Measurements from ENCODE around the gene COL27A1.

Gene COL27A1

DNA sequence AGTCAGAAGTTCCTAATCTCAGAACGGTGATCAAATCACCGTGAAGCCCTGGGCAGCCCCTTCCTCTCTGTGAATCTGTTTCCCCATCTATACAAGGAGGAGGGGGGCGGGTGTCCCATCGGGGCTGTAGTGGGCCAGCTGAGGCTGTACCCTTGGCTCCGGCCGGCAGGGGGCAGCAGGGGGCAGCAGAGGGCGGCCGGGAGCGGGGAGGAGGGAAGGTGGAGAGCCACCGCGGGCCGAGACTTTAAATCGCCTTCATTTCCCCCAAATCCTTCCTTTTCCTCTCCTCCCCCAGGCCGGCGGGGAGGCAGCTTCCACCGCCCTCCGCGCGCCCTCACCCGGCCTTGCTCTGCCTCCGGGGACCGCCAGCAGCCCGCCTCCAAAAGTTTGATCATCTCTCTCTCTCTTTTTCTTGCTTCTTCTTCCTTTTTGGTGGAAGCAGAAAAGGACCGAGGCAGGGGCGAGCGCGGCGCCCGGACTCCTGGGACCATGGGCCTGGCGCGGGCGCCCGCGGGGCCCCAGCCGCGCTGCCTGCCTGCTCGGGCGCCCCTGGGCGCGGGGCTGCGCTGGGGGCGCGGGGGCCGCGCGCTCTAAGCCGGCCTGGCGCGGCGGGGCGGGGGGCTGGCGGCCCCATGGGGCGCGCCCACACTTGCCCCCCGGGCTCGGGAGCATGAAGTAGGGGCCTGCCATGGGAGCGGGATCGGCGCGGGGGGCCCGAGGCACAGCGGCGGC, at the start of gene COL27A1:
Gene COL27A1 (plus strand): TSS at position 275 of the 732 bp plus-strand sequence. CDS start 414 bp downstream, at position 689.
- peak; percentile 54 to 85 (median 73) for DNase-seq (ENCODE audit: low read depth in 3 of 3)

DNA sequence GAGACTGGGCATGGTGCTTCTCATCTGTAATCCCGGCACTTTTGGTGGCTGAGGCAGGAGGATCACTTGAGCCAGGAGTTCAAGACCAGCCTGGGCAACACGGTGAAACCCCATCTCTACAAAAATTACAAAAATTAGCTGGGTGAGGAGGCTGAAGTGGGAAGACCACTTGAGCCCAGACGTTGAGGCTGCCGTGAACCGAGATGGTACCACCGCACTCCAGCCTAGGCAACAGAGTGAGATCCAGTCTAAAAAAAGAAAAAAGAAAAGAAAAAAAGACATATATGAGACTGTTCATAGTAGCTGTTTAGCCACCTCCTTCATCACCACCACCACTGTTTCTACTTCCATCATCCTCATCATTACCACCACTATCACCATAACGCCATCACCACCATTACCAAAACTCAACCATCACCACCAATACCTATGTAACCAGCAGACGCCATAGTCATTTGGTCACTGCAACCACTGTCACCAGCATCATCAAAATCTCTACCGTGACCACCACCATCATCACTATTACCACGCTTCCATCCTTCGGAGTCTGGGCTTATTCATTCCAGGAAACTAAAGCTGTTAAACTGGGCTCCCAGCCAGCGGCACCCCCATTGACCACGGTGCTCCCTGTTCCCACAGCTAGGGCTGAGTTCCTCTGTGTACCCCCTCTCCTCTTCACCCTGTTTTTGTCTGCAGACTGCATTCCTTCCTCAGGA, 47.9 kb upstream of the COL27A1 start:
- DNase-seq (ENCODE audit: low read depth in 3 of 3) = no peak

GRCh38 chr9:114108016-114108833, 47.1 kb upstream of the COL27A1 start:
- DNase-seq (ENCODE audit: low read depth in 3 of 3) = peak; percentile 28 to 61 (median 31)

DNA sequence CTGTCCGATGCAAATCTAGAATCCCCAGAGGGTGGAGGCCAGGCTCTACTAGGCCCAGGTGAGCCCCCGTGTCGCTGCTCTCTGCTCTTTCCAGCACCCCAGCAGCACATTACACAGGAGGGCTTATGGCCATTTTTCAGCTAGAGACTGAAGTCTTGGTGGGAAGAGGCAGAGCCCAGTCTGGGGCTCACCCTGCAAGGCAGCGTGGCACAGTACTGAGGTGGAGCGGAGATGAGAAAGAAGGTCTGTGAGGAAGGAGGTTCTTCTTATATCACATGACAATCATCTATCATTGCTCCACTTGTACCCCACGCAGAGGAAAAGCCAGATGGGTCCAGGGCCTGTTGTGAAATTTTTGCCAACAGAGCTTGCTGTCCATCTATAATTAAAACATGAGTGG, 46.2 kb upstream of the COL27A1 start:
- no peak for DNase-seq (ENCODE audit: low read depth in 3 of 3)

DNA sequence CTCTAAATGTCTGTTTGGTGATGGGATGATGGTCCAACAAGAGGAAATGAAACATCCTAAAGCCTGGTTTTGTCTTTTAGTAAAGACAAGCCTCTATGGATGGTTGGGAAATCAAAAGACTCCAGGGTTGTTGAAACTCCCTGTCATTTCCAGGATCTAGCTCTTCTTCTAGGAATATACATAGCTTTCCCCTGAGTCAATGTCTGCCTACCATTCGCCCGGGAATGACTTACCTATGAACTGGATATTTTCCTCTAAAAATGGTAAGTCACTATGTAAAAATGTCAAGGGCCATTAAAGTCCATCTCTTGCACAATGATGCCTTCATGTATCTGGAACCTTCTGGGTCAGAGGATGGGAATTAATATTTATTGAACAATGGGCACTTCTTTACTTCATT, 45.2 kb upstream of the COL27A1 start:
- DNase-seq (ENCODE audit: low read depth in 3 of 3) = no peak

DNA sequence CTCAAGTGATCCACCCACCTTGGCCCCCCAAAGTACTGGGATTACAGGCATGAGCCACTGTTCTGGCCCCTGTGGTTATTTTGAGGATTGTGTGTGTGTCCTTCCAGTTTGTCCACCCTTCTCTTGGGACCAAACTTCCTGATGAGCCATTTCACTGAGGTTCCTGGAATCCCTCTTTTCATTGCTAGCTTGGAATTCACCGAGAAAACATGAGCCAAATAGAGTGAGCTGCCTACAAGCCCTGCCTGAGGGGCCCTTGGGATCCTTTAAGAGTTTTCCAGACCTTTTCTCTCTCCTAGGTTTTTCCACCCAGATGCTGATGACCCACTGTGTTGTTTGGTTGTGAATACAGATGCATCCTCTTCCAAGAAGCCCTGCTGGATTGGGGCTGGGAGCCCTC, 43.0 kb upstream of the COL27A1 start:
- DNase-seq (ENCODE audit: low read depth in 3 of 3) = no peak

GRCh38 chr9:114112778-114113584, 42.4 kb upstream of the COL27A1 start:
- no peak for DNase-seq (ENCODE audit: low read depth in 3 of 3)

GRCh38 chr9:114114364-114114763, 41.0 kb upstream of the COL27A1 start:
- DNase-seq (ENCODE audit: low read depth in 3 of 3) = no peak

DNA sequence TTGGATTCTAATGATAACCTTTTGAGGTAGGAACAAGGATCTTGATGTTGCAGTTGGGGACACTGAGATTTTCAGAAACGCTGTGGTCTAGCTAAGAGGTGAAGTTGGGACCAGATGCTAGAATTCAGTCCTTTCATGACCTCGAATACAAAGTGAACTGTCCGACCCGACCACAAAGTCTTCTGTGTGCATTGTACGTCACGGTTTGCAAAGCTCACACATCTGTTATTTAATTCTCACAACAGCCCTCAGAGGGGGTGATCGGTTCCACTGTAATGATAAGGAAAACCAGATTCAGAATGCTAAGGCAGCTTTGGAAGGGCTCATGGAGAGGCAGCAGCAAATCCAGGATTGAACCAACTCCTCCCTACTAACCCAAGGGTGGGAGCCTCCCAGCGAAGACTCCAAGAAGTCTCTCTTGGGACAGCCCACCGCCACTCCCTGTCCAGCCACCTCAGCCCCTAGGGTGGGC, 39.6 kb upstream of the COL27A1 start:
- no peak for DNase-seq (ENCODE audit: low read depth in 3 of 3)

DNA sequence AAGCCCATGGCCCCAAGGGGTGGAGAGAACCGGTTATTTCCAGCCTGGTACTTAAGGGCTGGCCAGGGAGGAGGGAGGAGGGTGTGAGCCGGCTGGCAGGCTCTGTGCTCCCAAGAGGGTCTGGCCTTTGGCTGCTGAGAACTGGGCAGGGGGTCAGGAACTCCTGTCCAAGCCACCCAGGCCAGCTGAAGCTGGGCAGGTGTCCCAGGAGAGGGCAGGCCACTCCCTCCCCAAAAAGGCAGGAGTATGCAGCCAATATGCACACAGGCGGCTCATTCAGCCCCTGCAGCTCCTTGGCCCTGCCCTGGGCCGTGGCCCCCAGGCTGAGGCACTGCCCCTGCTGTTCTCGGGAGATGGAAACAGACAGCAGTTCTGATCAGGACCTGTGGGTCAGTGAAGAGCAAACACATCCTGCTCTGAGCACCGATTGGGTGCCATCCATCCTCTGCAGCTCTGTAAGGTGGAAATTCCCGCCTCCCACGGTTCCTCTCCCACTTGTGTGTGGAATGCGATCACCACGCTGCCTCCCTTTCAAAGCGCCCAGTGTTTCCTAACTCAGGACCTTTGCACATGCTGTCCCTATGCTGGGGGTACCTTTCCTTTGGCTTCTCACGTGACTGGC, 39.1 kb upstream of the COL27A1 start:
- DNase-seq (ENCODE audit: low read depth in 3 of 3) = no peak

DNA sequence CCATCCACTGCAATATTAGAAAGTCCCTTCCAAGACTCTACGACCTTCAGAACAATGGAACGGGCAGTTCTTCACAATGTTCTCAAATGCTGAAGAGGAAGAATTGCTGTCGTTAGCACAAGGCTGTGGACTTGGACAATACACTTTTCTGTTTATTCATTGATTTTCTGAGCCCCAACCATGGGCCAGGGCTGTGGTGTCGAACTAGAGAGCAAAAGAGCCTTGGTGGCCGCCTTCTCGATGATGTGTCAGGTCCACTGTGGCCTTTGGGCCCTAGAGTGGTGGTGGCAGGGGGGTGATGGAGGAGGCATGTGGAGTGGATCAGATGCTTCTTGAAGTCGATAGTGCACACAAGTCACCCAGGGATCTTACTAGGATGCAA, 37.7 kb upstream of the COL27A1 start:
- no peak for DNase-seq (ENCODE audit: low read depth in 3 of 3)

DNA sequence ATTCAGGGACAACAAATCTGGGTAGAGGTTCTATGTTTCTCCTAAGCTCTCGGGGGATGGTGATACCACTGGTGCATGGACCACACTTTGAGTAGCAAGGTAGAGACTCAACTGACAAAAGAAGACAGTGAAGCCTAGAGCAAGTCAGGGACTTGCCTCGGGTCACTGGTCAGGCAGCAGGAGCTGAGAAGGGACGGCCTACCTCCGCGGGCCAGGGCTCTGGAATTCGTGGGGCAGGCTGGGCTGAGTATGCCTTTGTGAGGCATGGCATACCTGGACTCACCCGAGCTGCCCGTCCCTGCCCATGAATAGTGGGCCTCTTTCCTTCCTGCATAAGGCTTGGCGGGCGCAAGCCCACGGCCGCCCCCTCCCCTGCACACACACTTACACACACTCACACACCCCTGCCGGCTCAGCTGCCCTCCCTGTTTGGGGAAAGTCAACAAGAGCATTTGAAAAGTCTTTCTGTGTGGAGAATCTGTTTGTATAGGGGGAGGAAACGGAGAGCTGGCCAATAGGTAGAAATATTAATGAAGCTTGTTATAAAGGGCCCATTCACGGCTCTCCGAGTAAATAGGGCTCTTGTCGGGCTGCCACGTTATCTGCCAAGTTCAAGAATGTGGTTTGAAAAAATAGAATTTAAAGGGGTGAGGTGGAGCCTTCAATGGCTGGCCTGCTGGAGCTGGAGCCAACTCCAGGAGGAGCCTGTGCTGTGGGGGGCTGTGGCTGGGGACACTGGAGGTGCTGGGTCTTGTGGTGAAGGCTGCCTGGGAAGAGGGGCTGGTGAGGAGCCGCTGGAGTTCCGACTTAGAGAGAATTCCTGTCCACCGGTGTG, 37.1 kb upstream of the COL27A1 start:
- DNase-seq (ENCODE audit: low read depth in 3 of 3) = no peak

GRCh38 chr9:114119242-114120191, 35.8 kb upstream of the COL27A1 start:
- no peak for DNase-seq (ENCODE audit: low read depth in 3 of 3)

DNA sequence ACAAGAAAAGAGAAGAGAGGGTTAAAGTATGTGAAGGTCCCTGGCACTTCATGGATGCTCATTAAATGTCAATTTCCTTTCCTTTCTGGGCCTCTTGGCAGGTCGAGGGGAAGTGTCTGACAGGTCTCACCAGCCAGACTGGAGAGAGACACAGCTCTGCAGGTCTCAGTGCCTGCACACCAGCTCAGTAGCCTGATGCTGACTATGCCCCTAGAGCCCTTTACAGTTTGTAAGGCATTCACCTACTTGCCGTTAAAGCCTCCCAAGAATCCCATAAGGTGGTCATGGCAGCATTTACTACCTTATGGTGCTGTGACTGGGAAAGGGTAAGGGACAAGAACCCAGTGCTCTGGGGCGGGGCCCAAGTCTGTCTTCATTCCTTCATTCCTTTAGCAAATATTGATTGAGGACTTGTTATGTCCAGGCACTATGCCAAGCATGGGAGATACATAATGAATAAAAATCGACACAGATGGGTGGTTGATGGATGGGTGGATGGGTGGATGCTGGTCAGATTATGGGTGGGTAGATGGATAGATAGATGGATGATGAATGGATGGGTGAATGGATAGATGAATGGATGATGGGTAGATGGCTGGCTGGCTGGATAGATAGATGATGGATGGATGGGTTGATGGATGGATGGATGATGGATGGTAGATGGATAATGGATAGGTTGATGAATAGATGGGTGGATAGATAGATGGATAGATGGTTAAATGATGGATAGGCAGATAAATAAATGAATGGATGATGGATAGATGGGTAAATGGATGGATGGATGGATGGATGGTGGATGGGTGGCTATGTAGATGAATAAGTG, 34.9 kb upstream of the COL27A1 start:
- DNase-seq (ENCODE audit: low read depth in 3 of 3) = no peak

DNA sequence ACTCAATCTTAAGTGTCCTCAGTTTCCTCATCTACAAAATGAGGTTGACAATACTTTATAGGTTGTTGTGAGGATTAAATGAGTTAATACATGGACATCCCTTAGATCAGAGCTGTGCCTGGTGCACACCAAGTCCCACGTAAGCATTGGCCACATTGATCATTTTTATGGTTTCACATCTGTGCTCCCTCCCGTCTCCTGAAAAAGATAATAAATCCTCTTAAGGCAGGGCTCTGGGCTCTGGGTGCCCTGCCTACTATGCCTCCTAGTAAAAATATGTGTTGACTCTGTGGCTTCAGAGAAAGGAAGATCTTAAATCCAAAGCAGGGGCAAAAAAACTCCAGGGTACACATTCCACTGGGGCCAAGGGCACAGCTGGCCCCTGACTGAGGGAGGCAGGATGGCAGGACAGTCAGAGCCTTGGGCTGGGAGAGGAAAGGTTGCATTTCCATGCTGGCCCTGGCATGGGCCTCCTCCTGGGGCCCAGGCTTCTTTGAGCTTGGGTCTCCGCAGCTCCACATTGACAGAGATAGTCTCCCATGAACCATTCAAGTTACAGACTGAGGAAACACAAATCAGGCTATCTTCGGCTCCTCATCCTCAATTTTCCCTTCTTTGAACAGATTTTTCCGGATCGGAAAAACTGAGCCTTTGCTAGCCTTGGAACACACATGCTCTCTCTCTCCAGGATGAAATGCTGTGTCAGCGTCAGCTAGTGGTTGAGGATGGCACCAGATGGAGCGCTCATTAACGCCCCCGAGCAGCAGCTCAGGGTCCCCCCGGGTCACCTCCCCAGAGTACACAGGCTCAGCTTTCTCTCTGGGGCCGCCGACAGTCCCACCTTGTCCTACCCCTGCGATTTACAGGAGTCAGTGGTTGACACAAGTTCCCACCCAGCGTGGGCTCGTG, 33.9 kb upstream of the COL27A1 start:
- DNase-seq (ENCODE audit: low read depth in 3 of 3) = no peak

DNA sequence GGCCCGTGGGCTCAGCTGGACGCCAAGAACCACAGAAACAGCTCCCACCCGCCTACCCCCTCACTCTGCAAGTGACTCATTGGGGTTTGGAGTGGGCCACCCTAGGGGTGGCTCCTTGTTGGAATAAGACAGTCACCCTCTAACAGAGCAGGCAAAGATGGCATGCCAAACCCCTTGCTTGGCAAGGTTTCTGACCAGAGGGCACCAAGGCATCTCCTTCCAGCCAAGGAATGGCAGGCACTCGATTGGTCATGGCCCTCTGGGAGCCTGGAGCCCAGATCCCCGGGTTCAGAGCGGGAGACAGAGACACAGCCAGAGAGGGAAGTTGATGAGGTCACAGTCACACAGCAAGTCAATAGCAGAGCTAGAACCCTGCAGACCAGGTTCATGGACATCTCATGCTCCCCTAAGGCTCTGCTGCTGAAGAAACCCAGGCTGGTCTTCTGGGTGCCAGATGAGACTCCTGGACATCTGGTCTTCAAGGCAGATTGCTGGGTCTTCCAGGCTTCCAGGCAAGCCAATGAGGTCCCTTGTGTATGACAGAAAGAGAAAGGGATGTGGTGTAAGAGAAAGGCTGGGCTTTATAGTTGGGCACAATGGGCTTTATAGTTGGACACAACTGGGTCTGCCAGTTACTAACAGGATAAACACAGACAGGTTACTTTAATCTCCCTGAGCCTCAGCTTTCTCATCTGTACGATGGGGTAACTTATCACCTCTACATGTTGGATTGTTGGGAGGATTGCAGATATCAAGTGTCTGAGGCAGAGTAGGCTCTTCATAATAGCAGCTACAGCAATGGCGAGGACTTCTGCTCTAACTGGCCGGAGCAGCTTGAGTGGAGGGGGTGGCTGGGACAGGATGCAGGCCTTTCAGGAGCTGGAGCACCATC, 33.0 kb upstream of the COL27A1 start:
- no peak for DNase-seq (ENCODE audit: low read depth in 3 of 3)
